ENCODE results near the gene USH2A.

USH2A gene

GRCh38 chr1:215761446-215761845 lies 661.8 kb downstream of the USH2A start:
- no peak for DNase-seq

- DNase-seq, result no peak
Measured at GRCh38 chr1:215754112-215754511, 669.1 kb downstream of the USH2A start.

DNA sequence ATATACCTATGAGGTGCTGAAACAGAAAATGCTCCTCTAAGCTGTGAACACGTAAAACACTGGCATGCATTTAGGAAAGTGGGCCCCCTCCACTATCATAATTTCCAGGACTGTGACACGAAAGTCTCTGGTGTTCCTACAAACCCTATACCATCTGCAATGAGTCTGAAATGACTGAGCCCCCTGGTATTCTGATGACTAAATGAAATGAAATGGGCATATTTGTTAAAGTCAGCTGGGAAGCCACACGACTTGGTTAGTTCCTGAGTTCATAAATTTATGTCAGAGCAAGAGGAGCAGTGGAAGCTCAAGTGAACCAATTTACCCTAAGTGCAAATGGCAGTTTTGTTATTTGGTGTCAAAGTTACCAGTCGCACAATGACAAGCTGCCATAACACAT lies 673.8 kb downstream of the USH2A start:
- no peak for DNase-seq

DNA sequence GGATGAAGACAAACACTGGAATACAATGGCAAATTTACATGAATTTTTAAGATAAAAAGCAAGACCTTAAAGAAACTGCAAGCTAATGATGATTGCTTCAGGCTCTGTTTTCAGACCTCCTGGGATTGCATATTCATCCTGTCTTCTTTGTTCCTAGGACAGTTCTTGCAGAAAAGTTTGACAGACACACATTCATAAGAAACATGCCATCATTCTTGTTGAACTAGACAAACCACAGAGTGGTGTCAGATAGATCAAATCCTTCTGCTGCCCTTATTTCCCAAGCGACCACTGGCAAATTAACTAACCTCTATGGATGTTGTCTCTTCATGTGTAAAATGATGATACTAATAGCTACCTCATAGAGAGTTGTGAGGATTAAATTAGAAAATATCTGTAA lies 674.8 kb downstream of the USH2A start:
- no peak for DNase-seq

GRCh38 chr1:215744419-215744818 lies 678.8 kb downstream of the USH2A start:
- DNase-seq, result no peak

DNA sequence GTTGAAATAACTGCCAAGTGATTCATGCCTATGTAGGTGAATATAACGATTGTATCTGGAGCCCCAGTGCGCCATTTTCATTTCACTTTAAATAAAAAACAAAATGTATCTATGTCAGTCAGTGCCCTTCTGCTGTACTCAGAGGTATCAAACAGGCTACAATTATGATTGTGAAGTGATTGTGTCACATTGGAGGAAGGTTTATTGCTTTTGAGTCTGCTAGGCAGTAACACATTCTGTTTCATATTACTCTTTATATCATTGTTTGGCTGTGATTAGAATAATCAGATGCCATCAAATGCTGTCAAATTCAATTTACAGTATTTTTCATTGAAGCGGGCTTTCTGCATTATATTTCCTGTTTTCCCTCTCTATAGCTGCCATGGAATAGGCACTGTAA lies 684.2 kb downstream of the USH2A start:
- DNase-seq, result no peak

DNA sequence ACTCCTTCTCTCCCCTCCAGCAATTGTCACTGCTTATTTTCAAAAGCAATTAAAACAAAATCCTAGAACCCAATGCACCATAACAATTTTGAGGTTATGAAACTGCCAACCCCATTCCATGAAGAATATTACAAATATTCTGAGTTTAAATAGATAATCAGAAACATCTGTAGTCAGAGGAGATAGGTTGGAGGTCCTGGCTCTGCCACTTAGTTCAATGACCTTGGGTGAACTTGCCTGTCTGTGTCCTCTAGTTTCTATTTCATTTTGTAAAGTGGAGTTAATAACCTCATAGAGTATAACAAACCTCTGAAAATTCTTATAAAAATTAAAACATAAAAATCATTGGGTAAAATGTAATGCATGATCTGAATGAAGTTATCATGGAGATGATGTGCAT lies 691.5 kb downstream of the USH2A start:
- DNase-seq, result no peak

- no peak for DNase-seq
Measured at GRCh38 chr1:215730600-215730999, 692.6 kb downstream of the USH2A start.

GRCh38 chr1:215728169-215728568 lies 695.1 kb downstream of the USH2A start:
- DNase-seq, result no peak

DNA sequence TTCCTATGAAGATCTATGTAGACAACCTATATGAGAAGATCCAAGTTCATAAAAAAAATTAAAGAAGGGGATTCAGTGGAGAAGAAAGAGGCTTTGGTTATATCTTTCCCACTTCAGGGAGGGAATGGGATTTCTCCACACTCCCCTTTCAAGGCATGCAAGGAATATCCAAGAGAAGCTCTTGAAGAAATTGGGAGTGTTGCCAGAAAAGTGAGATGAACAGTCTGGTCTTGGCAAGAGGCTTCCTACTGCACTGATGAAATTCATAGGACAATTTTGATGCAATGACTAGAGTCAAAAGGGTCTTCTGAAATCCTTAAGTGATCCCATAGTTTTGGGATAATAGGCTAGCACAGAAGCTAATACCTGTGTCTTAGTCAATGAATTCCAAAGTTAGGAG lies 703.1 kb downstream of the USH2A start:
- DNase-seq, result no peak

DNA sequence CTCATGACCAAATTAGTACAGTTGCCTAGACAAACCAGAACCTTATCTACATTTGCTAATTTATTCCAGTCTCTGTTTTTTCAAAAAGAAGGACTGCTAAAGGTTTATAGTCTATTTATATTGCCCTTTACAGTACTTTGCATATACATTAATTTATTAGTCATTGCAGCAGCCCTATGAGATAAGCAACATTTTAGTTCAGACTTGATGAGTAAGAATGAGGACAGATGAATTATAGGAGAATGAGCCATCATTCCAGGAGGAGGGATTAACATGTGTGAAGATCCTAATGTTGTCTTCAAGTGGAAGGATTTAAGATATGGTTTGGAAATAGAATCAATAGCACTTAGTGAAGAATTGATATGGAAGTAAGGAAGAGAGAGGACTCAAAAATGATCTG lies 703.7 kb downstream of the USH2A start:
- no peak for DNase-seq

GRCh38 chr1:215718575-215719287 lies 704.5 kb downstream of the USH2A start:
- no peak for DNase-seq

- no peak for DNase-seq
Measured at GRCh38 chr1:215717677-215718426, 705.4 kb downstream of the USH2A start.

DNA sequence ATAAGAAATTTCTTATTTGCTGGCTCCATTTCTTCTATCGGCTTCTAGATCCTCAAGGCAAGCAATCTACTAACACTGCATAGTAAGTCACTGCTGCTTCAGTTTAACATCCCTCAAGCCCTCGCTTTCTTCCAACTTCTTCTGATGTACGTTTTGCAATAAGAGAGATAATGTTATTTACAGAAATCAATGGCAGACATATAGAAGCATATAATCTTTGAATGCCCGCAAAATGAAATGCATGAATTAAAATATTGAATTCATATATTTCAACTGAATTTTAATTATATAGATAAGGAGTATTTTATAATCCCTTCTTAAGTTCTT lies 712.4 kb downstream of the USH2A start:
- no peak for DNase-seq

- DNase-seq, result no peak
Measured at GRCh38 chr1:215710036-215710898, 713.0 kb downstream of the USH2A start.

GRCh38 chr1:215704089-215704860 lies 719.0 kb downstream of the USH2A start:
- DNase-seq, result no peak

- no peak for DNase-seq
Measured at GRCh38 chr1:215682232-215682631, 741.0 kb downstream of the USH2A start.

DNA sequence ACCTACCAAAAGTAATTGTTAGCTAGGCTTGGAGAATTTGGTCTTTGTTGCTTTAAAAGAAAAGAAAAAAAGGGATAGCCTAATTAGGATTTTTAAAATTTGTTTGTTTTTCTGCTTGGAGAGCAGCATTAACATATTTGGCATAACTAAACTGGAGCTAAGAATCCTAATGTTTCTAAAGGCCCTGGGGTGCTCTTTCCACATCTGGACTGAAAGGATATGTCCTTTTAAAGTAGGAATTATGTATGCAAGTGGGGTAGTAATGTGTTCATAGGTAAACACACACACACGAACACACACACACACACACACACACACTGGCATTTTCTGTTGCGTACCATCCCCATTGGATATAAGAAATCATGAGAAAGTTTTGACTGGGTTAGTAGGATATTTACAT lies 742.2 kb downstream of the USH2A start:
- DNase-seq, result no peak

DNA sequence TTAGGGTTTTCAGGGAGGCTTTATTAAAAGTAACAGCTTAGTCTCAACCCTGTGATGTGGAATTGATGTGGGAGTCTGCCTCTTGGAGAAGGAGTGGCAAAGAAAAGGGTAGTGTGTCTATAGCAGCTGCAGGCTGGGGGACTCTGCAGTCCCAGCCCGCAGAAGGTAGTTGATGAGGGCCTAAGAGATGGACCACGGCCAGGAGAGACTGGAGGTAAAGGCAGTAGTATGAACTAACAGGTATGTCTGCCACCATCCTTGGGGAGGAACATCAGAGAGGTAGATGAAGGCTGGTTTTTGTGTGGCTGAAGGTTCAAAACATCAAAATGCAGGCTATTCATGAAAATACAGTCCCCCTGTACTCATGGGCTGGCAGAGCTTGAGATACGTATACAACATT lies 744.0 kb downstream of the USH2A start:
- no peak for DNase-seq

DNA sequence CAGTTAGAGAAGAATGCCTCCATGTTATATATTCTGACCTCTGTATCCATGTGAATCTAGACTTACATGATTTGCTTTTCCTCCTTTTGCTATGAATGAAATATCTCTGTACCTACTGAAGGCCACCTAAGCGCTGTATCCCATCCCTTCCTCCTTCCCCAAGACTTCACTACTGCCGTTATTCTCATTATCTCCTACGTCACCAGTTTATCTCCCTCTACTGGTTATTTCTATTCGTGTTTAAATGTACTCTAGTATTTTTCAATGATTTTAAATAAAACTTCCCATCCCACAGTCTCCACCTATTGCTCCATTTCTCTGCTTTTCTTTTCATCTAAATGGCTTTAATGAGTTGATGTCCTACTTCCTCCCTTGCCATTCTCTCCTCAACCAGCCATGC lies 746.1 kb downstream of the USH2A start:
- DNase-seq, result no peak

- DNase-seq, result no peak
Measured at GRCh38 chr1:215673943-215674342, 749.3 kb downstream of the USH2A start.

DNA sequence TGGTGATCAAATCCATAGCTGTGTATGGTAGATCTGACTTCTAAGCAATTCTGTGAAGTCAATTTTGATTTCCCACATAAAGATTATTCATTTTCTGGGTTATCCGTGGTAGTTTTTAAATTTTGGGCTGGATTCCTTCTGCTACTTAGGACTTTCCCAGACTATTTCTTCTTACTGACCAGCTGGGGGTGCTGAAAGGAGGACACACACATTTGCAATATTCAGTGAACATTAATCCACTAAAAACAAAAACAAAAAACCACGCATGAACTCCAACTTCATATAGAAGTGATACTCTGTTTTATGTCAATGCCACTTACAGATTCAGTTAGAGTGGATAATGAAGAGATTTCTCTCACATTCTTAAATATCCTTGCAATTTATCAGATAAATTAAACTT lies 750.8 kb downstream of the USH2A start:
- DNase-seq, result no peak

Measured in CD4-positive, alpha-beta T cell treated with Interleukin-6 for 4 hours (primary cell).